Measurements from ENCODE around the gene TMEM269.

DNA sequence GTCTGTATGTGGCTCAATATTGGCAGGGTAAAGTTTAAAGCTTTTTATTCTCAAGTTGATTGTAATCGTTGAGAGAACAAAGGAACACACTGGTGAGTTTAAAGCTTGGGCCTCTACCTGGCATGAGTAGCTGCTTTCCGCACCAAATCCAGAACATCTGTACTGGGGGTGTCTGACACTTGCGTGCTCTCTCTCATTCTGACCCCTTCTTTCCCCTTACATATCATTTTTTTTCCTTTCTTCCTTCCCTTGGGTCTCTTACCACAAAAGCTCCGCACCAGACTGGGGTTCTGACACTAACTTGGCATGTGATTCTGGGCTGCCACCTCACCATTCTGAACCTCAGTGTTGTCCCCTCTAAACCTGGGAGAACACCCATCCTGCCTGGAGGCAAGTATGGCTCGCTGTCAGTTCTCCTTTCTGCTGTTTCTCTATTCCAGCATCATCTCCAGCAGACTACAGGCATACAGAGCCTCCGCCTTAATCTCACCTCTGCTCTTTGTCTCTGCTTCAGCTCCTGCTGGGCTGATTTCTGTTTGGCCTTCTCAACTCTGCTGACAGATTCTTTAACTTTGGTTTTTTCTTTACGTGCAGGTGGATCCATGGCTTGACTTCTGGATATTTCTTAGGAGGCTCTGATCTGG, 31.3 kb downstream of the TMEM269 start:
- no peak for TF ChIP-seq CTCF (IDR thresholded peaks at IDR 0.05; ENCODE audit: insufficient read depth, low read length, poor library complexity, severe bottlenecking)
- TF ChIP-seq EZH2phosphoT487 (conservative IDR thresholded peaks at IDR 0.05; ENCODE audit: low read length): no peak
